CD4-positive, alpha-beta T cell treated with Interleukin-17A for 1 hour (primary cell): ENCODE data around the gene TAF11L9.
"Not testable (repeated sequence)": the region's sequence is repeated elsewhere in the genome, so short reads cannot be mapped to it uniquely, and the experiment has no call there.

Source experiments
- DNase-seq: peaks from one replicate; pipeline ENCODE4 v3.0.0-alpha.2; 2020

The TAF11L9 gene

DNA sequence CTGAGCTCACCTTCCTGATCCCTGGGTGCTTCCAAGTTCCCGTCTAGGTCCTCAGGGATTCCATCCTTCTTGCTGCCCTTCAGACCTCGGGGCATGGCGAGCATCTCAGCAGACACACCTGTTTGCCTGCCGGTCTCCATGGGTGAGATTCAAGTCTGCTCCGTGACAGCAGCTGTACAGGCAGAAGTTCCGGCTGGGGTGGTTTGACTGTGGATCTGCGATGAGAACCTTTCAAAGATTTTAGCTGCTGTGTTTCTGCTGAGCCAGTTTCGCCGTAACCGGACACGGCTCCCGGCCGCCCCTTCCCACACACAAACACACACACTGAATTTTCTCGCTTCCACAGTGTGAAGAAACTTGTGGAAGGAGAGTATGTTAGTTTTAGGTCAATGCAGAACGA lies at the start of gene TAF11L9:
Gene TAF11L9 (minus strand): TSS at position 140 of the 400 bp plus-strand sequence.
- not testable (repeated sequence) for DNase-seq

DNA sequence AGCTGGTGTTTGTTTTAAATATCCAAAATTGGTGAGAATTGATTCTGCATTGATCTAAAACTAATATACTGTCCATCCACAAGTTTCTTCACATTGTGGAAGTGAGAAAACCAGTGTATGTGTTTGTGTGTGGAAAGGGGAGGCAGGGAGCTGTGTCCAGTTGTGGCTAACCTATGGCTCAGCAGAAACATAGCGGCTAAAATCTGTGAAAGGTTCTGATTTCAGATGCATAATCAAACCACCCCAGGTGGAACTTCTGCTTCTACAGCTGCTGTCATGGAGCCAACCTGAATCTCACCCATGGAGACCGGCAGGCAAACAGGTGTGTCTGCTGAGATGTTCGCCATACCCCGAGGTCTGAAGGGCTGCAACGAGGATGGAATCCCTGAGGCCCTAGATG lies 40.0 kb upstream of the TAF11L9 start, which contains the start of gene TAF11L14:
Gene TAF11L14 (plus strand): TSS at position 301 of the 400 bp plus-strand sequence.
- DNase-seq: no peak

DNA sequence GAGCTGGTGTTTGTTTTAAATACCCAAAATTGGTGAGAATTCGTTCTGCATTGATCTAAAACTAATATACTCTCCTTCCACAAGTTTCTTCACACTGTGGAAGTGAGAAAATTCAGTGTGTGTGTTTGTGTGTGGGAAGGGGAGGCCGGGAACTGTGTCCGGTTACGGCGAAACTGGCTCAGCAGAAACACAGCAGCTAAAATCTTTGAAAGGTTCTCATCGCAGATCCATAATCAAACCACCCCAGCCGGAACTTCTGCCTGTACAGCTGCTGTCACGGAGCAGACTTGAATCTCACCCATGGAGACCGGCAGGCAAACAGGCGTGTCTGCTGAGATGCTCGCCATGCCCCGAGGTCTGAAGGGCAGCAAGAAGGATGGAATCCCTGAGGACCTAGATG lies 37.6 kb upstream of the TAF11L9 start, which contains the start of gene TAF11L13:
Gene TAF11L13 (plus strand): TSS at position 301 of the 400 bp plus-strand sequence.
- not testable (repeated sequence) for DNase-seq

DNA sequence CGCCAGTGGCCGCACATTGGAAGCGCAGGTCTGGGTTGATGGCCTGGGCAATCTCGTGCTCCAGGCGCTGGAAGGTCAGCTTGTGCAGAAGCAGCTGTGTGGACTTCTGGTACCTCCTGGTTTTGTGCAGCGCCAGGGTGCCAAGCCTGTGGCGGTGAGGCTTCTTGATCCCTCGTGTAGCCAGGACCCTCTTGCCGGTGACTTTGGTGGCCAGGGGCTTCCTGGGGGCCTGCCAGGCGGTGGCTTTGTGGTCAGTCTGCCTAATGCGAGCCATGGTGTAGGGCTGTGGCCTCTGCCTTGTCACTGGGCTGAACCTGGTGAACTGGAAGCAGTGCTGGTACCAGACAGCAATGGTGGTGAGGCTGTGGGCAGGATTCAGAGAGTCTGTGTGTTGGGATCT lies 31.5 kb upstream of the TAF11L9 start:
- DNase-seq: no peak

DNA sequence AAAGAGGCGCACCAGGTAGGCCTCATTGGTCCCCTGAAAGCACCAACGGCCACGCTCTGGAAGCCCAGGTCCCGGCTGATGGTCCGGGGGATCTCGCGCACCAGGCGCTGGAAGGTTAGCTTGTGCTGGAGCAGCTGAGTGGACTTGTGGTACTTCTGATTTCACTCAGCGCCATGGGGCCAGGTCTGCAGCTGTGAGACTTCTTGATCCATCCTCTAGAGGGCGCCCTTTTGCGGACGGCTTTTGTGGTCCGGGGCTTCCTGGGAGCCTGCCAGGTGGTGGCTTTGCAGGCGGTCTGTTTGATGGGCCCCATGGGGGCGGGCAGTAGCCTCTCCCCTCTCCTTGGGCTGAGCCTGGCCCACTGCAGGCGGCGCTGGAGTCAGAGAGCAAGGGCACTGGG lies 26.4 kb upstream of the TAF11L9 start:
- DNase-seq: no peak

DNA sequence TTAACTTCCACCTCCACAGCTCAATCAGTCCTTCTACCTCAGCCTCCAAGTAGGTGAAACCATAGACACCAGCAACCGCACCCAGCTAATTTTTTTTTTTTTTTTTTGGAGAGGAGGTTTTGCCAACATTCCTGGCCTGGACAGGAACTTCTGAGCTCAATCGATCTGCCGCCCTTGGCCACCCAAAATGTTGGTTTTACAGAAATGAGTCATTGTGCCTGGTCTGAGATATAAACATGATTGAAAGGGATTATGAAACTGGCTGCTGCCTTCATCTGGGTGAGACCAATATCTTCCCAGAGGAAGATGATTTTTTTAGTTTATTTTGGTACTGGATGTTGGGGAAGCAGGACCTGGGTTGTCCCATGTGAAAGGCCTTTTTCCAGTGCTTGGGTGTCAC lies 25.2 kb upstream of the TAF11L9 start:
- DNase-seq: no peak

DNA sequence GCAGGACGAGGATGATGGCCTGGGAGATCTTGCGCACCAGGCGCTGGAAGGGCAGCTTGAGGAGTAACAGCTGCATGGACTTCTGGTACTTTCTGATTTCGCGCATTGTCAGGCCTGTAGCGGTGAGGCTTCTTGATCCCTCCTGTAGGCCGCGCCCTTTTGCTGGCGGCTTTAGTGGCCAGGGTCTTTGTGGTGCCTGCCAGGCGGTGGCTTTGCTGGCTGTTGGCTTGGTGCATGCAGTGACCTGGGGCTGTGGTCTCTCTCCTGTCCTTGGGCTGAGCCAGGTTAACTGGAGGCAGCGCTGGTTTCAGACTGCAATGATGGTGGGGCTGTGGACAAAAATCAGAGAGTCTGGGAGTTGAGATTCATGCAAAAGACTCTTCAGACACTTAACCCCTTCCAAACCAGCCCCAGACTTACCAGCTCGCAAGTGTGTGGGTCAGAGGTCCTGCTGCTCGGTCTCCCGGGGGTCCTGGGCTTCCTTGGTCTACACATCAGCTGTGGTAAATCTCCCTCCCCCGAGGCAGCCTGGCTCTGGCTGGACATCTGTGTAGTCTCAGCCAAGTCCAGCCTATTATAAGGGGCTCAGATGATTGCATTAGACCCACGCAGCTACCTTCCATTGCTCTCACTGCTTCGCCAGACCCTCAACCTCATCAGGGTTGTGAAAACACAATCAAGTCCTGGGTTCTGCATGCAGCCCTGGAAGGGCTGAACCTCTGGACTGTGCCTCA lies 20.8 kb upstream of the TAF11L9 start:
- no peak for DNase-seq

DNA sequence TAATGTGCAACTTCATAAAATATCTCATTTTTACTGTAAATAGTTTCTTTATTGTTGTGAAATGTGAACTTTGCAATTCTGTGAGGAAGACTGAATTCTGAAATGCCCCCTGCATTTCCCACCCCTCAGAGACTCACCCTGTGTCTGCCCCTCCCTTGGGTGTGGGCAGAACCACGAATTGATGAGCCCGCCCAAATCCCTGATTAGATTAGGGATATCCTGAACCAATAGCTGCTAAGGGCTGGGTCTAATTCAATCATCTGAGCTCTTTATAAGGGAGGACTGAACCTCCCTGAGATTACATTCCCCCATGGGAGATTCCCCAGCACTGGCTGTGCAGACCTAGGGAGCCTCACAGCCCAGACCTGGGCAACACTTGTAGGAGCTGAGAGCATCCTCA lies 15.9 kb upstream of the TAF11L9 start, which contains the start of gene TAF11L12:
Gene TAF11L12 (plus strand): TSS at position 301 of the 400 bp plus-strand sequence.
- DNase-seq: not testable (repeated sequence)

DNA sequence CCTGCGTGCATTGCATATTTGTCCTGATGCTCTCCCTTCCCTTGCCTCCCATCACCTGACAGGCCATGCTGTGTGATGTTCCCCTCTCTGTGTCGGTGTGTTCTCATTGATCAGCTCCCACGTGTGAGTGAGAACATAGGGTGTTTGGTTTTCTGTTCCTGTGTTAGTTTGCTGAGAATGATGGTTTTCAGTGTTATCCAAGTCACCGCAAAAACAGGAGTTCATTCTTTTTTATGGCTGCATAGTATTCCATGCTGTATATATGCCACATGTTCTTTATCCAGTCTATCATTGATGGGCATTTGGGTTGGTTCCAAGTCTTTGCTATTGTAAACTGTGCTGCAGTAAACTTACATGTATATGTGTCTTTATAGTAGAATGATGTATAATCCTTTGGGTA lies 13.3 kb upstream of the TAF11L9 start:
- DNase-seq: not testable (repeated sequence)

DNA sequence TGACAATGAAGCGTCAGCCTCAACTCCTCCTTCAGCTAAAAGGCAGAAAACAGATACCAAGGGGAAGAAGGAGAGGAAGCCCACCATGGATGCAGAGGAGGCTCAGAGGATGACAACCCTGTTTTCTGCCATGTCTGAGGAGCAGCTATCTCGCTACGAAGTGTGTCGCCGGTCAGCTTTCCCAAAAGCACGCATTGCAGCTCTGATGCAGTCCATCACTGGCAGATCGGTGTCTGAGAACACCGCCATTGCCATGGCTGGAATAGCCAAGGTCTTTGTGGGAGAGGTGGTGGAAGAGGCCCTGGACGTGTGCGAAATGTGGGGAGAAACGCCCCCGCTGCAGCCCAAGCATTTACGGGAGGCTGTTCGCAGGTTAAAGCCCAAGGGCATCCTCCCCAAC lies 10.8 kb upstream of the TAF11L9 start:
- no peak for DNase-seq

DNA sequence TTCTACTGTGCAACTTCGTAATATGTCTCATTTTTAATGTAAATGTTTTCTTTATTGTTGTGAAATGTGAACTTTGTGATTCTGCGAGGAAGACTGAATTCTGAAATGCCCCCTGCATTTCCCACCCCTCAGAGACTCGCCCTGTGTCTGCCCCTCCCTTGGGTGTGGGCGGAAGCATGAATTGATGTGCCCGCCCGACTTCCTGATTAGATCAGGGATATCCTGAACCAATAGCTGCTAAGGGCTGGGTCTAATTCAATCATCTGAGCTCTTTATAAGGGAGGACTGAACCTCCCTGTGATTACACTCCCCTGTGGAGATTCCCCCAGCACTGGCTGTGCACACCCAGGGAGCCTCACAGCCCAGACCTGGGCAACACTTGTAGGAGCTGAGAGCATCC lies 9.7 kb upstream of the TAF11L9 start, which contains the start of gene TAF11L11:
Gene TAF11L11 (plus strand): TSS at position 304 of the 400 bp plus-strand sequence.
- DNase-seq: not testable (repeated sequence)

DNA sequence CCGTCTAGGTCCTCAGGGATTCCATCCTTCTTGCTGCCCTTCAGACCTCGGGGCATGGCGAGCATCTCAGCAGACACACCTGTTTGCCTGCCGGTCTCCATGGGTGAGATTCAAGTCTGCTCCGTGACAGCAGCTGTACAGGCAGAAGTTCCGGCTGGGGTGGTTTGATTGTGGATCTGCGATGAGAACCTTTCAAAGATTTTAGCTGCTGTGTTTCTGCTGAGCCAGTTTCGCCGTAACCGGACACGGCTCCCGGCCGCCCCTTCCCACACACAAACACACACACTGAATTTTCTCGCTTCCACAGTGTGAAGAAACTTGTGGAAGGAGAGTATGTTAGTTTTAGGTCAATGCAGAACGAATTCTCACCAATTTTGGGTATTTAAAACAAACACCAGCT lies 3.5 kb upstream of the TAF11L9 start, which contains the start of gene TAF11L10:
Gene TAF11L10 (minus strand): TSS at position 101 of the 400 bp plus-strand sequence.
- DNase-seq: not testable (repeated sequence)

DNA sequence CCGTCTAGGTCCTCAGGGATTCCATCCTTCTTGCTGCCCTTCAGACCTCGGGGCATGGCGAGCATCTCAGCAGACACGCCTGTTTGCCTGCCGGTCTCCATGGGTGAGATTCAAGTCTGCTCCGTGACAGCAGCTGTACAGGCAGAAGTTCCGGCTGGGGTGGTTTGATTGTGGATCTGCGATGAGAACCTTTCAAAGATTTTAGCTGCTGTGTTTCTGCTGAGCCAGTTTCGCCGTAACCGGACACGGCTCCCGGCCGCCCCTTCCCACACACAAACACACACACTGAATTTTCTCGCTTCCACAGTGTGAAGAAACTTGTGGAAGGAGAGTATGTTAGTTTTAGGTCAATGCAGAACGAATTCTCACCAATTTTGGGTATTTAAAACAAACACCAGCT lies 3.3 kb downstream of the TAF11L9 start, which contains the start of gene TAF11L8:
Gene TAF11L8 (minus strand): TSS at position 101 of the 400 bp plus-strand sequence.
- DNase-seq: not testable (repeated sequence)

DNA sequence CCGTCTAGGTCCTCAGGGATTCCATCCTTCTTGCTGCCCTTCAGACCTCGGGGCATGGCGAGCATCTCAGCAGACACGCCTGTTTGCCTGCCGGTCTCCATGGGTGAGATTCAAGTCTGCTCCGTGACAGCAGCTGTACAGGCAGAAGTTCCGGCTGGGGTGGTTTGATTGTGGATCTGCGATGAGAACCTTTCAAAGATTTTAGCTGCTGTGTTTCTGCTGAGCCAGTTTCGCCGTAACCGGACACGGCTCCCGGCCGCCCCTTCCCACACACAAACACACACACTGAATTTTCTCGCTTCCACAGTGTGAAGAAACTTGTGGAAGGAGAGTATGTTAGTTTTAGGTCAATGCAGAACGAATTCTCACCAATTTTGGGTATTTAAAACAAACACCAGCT lies 8.5 kb downstream of the TAF11L9 start, which contains the start of gene TAF11L7:
Gene TAF11L7 (minus strand): TSS at position 101 of the 400 bp plus-strand sequence.
- not testable (repeated sequence) for DNase-seq
